IMR-90 (cell line): ENCODE data around the gene ZBTB44. TPM values are rescaled to one million over a fixed set of nuclear protein-coding genes. Genes with fewer than 3 reads are reported as not detected.

Source experiments
- ATAC-seq: fragments of 200-7000 bp; cut with Tn5 transposase; 2 replicates; pipeline ENCODE4 v1.9.1; 2020; ENCODE audit warnings: low read depth, mild to moderate bottlenecking, moderate library complexity
- BruUV-seq: library from RNA; stranded (reverse); fragments of 400-500 nt; replicated peaks from 2 replicates; lab custom pipeline; 2021; lab: Mats Ljungman, UMichigan
- CTCF ChIA-PET: fragments of 300-600 bp; formaldehyde crosslinking; extraction: SDS; loops from one replicate; lab custom pipeline; 2021; ENCODE audit warnings: antibody characterized with exemption; lab: Yijun Ruan, JAX
- POLR2A ChIA-PET: fragments of 300-600 bp; sonication (Branson Sonifier 250); formaldehyde crosslinking; loops from one replicate; lab custom pipeline; 2022; ENCODE audit warnings: antibody characterized with exemption; ENCODE audit not compliant: unreplicated experiment; lab: Charles Lee
- DNase-seq: peaks from one replicate; pipeline ENCODE4 v3.0.0; 2013
- H2AFZ ChIP-seq: replicated peaks from 2 replicates; pipeline ENCODE3; 2013; ENCODE audit warnings: low read length, mild to moderate bottlenecking; ENCODE audit not compliant: poor library complexity
- H2AK5ac ChIP-seq: 2 replicates; pipeline ENCODE4 v1.6.1; 2013; ENCODE audit warnings: low read depth, low read length, inconsistent platforms
- H2AK9ac ChIP-seq: replicated peaks from 2 replicates; pipeline ENCODE3; 2013; ENCODE audit warnings: mild to moderate bottlenecking, low read depth, low read length, moderate library complexity; ENCODE audit not compliant: poor library complexity
- H2BK120ac ChIP-seq: 2 replicates; pipeline ENCODE4 v1.6.1; 2013; ENCODE audit warnings: low read depth, low read length, inconsistent platforms
- H2BK15ac ChIP-seq: 3 replicates; pipeline ENCODE4 v1.6.1; 2013; ENCODE audit warnings: low read depth, low read length, inconsistent platforms
- H2BK20ac ChIP-seq: 2 replicates; pipeline ENCODE4 v1.6.1; 2013; ENCODE audit warnings: low read depth, mild to moderate bottlenecking, inconsistent platforms, low read length, moderate library complexity
- H2BK5ac ChIP-seq: 2 replicates; pipeline ENCODE4 v1.6.1; 2013; ENCODE audit warnings: mild to moderate bottlenecking, low read depth, low read length, inconsistent platforms; ENCODE audit not compliant: poor library complexity, severe bottlenecking
- H3K14ac ChIP-seq: replicated peaks from 2 replicates; pipeline ENCODE4 v1.6.1; 2013; ENCODE audit warnings: low read depth, low read length, inconsistent platforms
- H3K18ac ChIP-seq: 2 replicates; pipeline ENCODE4 v1.6.1; 2013; ENCODE audit warnings: low read depth, low read length, control low read depth
- H3K23ac ChIP-seq: 2 replicates; pipeline ENCODE4 v1.6.1; 2013; ENCODE audit warnings: low read depth, low read length, inconsistent platforms
- H3K27ac ChIP-seq: 2 replicates; pipeline ENCODE4 v1.5.1; 2013; ENCODE audit warnings: mild to moderate bottlenecking, control low read depth, low read length; ENCODE audit not compliant: insufficient read depth
- H3K27me3 ChIP-seq: 2 replicates; pipeline ENCODE4 v1.6.1; 2013; ENCODE audit warnings: low read length; ENCODE audit not compliant: control insufficient read depth, insufficient read depth
- H3K36me3 ChIP-seq: 2 replicates; pipeline ENCODE4 v1.6.1; 2013; ENCODE audit warnings: low read length, mixed read lengths; ENCODE audit not compliant: control insufficient read depth, insufficient read depth
- H3K4ac ChIP-seq: 2 replicates; pipeline ENCODE4 v1.6.1; 2013; ENCODE audit warnings: low read depth, low read length, inconsistent platforms
- H3K4me1 ChIP-seq: 2 replicates; pipeline ENCODE4 v1.6.1; 2013; ENCODE audit warnings: low read length, mixed read lengths; ENCODE audit not compliant: control insufficient read depth, insufficient read depth
- H3K4me2 ChIP-seq: 2 replicates; pipeline ENCODE4 v1.6.1; 2013; ENCODE audit warnings: low read depth, mild to moderate bottlenecking, control low read depth, low read length, moderate library complexity
- H3K4me3 ChIP-seq: 2 replicates; pipeline ENCODE4 v1.5.1; 2013; ENCODE audit warnings: low read depth, mild to moderate bottlenecking, control low read depth, low read length, moderate library complexity; ENCODE audit not compliant: insufficient read depth
- H3K56ac ChIP-seq: 2 replicates; pipeline ENCODE4 v1.6.1; 2013; ENCODE audit warnings: low read length, inconsistent platforms; ENCODE audit not compliant: insufficient read depth; ENCODE audit errors: extremely low read depth
- H3K79me1 ChIP-seq, 2 experiments: 2 replicates each; pipeline ENCODE4 v1.6.1; 2013; ENCODE audit warnings: low read length in 2 of 2, inconsistent platforms in 1 of 2, low read depth in 1 of 2
- H3K9ac ChIP-seq: 2 replicates; pipeline ENCODE4 v1.6.1; 2013; ENCODE audit warnings: low read depth, low read length, control low read depth
- H3K9me1 ChIP-seq: 2 replicates; pipeline ENCODE4 v1.6.1; 2013; ENCODE audit warnings: low read length, inconsistent platforms; ENCODE audit not compliant: insufficient read depth
- H3K9me3 ChIP-seq: 2 replicates; pipeline ENCODE4 v1.6.1; 2013; ENCODE audit warnings: low read length; ENCODE audit not compliant: control insufficient read depth, insufficient read depth
- H4K20me1 ChIP-seq: 2 replicates; pipeline ENCODE4 v1.6.1; 2013; ENCODE audit warnings: low read length, inconsistent platforms; ENCODE audit not compliant: insufficient read depth
- H4K5ac ChIP-seq: 2 replicates; pipeline ENCODE4 v1.6.1; 2013; ENCODE audit warnings: mild to moderate bottlenecking, low read depth, low read length, control low read depth
- H4K8ac ChIP-seq, 2 experiments: 2 replicates each; pipeline ENCODE4 v1.6.1; 2013; ENCODE audit warnings: low read depth in 2 of 2, low read length in 2 of 2, control low read depth in 1 of 2, inconsistent platforms in 1 of 2
- H4K91ac ChIP-seq: 2 replicates; pipeline ENCODE4 v1.6.1; 2013; ENCODE audit warnings: low read depth, low read length, inconsistent platforms; ENCODE audit not compliant: insufficient read depth
- BHLHE40 ChIP-seq: fragments of 150-350 bp; IDR thresholded peaks from 2 replicates; pipeline ENCODE4 v1.6.1; 2016; ENCODE audit warnings: mild to moderate bottlenecking, low read depth, low read length
- CHD1 ChIP-seq: IDR thresholded peaks from 2 replicates; pipeline ENCODE4 v1.6.1; 2012; ENCODE audit warnings: low read depth, low read length, improper control_type of control experiment
- FOS ChIP-seq: fragments of 150-350 bp; IDR thresholded peaks from 2 replicates; pipeline ENCODE4 v1.6.1; 2016; ENCODE audit warnings: low read depth, low read length
- MAFK ChIP-seq: IDR thresholded peaks from 2 replicates; pipeline ENCODE4 v1.6.1; 2012; ENCODE audit warnings: low read depth, low read length, improper control_type of control experiment
- MAZ ChIP-seq: IDR thresholded peaks from 2 replicates; pipeline ENCODE4 v1.6.1; 2012; ENCODE audit warnings: low read depth, mild to moderate bottlenecking, low read length, improper control_type of control experiment, moderate library complexity, borderline replicate concordance
- NFE2L2 ChIP-seq: fragments of 150-350 bp; IDR thresholded peaks from 2 replicates; pipeline ENCODE4 v1.6.1; 2016; ENCODE audit warnings: low read depth, mild to moderate bottlenecking, low read length
- POLR2A ChIP-seq: IDR thresholded peaks from 2 replicates; pipeline ENCODE4 v1.6.1; 2012; ENCODE audit warnings: mild to moderate bottlenecking, low read depth, low read length
- RCOR1 ChIP-seq: IDR thresholded peaks from 2 replicates; pipeline ENCODE4 v1.6.1; 2012; ENCODE audit warnings: mild to moderate bottlenecking, low read length, improper control_type of control experiment; ENCODE audit not compliant: insufficient replicate concordance
- RFX5 ChIP-seq: IDR thresholded peaks from 2 replicates; pipeline ENCODE4 v1.8.0; 2012; ENCODE audit warnings: low read depth, mild to moderate bottlenecking, low read length, moderate library complexity
- SMC3 ChIP-seq: fragments of 150-350 bp; IDR thresholded peaks from 2 replicates; pipeline ENCODE4 v1.6.1; 2016; ENCODE audit warnings: low read depth, mild to moderate bottlenecking, antibody characterized with exemption, low read length, moderate library complexity
- WGBS, 2 experiments: methylation state at CpG; one replicate each; pipeline versions ENCODE4 v1.1.5 to v1.1.7; 2013; ENCODE audit warnings: missing lambda C conversion rate in 2 of 2; ENCODE audit not compliant: insufficient read length in 1 of 2; ENCODE audit errors: extremely low coverage in 2 of 2; 5-methylcytosine and 5-hydroxymethylcytosine counted together
- dilution Hi-C: fragments of 300-500 bp; cut with HindIII; formaldehyde crosslinking; loops from one replicate; pipeline ENCODE4 v1.14.3; 2018; ENCODE audit warnings: low sequenced_read_pairs; ENCODE audit not compliant: unreplicated experiment
- in situ Hi-C: fragments of 300-500 bp; cut with MboI; formaldehyde crosslinking; loops from 3 replicates; pipeline ENCODE4 v1.14.3; 2019; ENCODE audit warnings: low sequenced_read_pairs, inconsistent platforms, mixed read lengths
- intact Hi-C: fragments of 100-400 bp; cut with micrococcal nuclease; formaldehyde crosslinking; loops from 2 replicates; pipeline ENCODE4 v1.10.0; 2022
- polyA plus RNA-seq, 3 experiments: library from polyadenylated mRNA; depleted of rRNA; stranded (reverse); fragments of >200 nt; gene quantifications; 2 replicates each; pipeline ENCODE4 v1.2.3, GENCODE V29; 2012; ENCODE audit warnings: low replicate concordance in 1 of 3
- total RNA-seq: library from RNA; depleted of rRNA; stranded (reverse); fragments of >200 nt; gene quantifications from 2 replicates; pipeline ENCODE4 v1.2.3, GENCODE V29; 2012
- TF ChIP-seq, protein P1 (sequence below): fragments of 150-350 bp; IDR thresholded peaks from 2 replicates; pipeline ENCODE4 v1.6.1; 2016; ENCODE audit warnings: low read depth, mild to moderate bottlenecking, low read length, moderate library complexity, borderline replicate concordance

The ZBTB44 gene
- total and polyA plus RNA-seq, 2 of the 4 experiments (the other 2 are of a cell fraction) = 6.9 to 23.3 TPM

DNA sequence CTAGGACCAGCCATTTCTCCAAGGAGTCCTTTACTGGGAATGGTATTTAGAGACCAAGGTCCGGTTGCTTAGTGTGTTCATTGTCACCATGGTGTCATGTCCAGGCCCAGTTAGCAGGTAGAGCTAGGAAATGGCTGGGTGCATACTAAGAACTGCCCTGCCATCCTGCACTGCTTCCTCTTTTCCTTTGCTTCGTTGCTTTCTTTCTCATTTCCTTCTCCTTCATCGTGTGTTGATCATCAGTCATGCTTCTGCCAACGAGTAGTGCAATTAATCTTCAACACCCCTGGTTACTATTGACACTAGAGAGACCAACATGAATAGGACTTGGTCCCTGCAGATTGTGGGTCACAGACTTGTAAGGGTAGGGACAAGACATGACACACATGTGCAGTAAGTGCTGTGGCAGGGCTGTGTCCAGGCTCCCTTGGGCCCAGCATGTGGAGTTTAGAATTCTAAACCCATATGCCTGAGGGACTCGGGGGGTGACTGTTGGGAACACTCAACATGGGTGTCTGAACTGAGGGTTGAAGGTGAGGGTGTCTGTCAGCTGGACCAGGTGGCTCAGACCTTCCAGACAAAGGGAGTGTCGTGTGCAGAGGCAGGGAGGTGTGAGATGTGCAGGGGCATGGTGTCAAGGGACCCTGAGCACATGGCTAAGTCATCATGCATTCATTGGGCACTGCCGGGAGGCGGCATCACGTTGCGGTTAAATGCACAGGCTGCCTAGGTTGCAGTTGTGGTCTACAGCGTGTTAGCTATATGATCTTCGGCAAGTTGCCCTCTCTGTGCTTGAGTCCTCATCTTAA is 112.5 kb downstream of the ZBTB44 start:
- Histone ChIP-seq H3K36me3 (no peaks in the 10 kb centered on the region), H2BK120ac (no peak overlapping the region), H3K4ac (no peak overlapping the region), H3K4me1 (no peaks in the 10 kb centered on the region), H4K5ac (no peak overlapping the region), H3K4me3 (no peak overlapping the region), H2BK5ac (no peak overlapping the region), H3K27me3 (peaks cover 43% of the 10 kb centered on the region), H2AK9ac (no peak overlapping the region), H4K8ac (no peak overlapping the region), H3K14ac (no peak overlapping the region), H3K27ac (no peak overlapping the region), H3K18ac (no peak overlapping the region), H4K20me1 (no peaks in the 10 kb centered on the region), H2AK5ac (no peak overlapping the region), H3K9me3 (peaks cover 5% of the 10 kb centered on the region; the same call in 1 of the 2 replicates), H3K4me2 (no peak overlapping the region), H2BK20ac (no peak overlapping the region), H3K79me1 (no peaks in the 10 kb centered on the region), H4K91ac (no peak overlapping the region), H3K23ac (no peak overlapping the region), H2BK15ac (no peak overlapping the region), H3K9ac (no peak overlapping the region), H3K9me1 (no peaks in the 10 kb centered on the region), H2AFZ (no peak overlapping the region), H3K56ac (no peak overlapping the region)
- TF ChIP-seq, protein P1, sequence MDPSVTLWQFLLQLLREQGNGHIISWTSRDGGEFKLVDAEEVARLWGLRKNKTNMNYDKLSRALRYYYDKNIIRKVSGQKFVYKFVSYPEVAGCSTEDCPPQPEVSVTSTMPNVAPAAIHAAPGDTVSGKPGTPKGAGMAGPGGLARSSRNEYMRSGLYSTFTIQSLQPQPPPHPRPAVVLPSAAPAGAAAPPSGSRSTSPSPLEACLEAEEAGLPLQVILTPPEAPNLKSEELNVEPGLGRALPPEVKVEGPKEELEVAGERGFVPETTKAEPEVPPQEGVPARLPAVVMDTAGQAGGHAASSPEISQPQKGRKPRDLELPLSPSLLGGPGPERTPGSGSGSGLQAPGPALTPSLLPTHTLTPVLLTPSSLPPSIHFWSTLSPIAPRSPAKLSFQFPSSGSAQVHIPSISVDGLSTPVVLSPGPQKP = no peak
- TF ChIP-seq FOS (no peak), CHD1 (no peak), RFX5 (no peak), RCOR1 (no peak), SMC3 (no peak), MAZ (no peak), MAFK (no peak), BHLHE40 (no peak), POLR2A (no peak), NFE2L2 (no peak)
- ChIA-PET POLR2A (no interaction called here), CTCF (no interaction called here)
- no peak for ATAC-seq
- intact Hi-C loops = no loop called here
- dilution Hi-C loops = no loop called here
- in situ Hi-C loops = loop anchor here (10.0 to 25.0 kb wide), 2 partner anchors 185 to 693 kb away; no protein-coding TSS in a partner anchor
- DNase-seq = no peak
- BruUV-seq = no TSS peak
- WGBS, 2 experiments = 78% methylated on average over 8 of the region's 12 CpGs; no CpG with 5 or more reads in 1 of the 2 experiments
